Stimulated activated CD8-positive, alpha-beta memory T cell treated with anti-CD3 and anti-CD28 coated beads, Interleukin-7, amount 100 ng/mL, for 1 hour (primary cell): ENCODE data around the gene XYLT2.

Experiments used
- DNase-seq, 2 donors: peaks; one replicate each; pipeline ENCODE4 v3.0.0-alpha.2; 2020; ENCODE audit warnings: low read depth in 2 of 2

The XYLT2 gene

GRCh38 chr17:50363217-50364060 is 17.5 kb downstream of the XYLT2 start:
- no peak for DNase-seq

GRCh38 chr17:50364061-50364458 is 18.1 kb downstream of the XYLT2 start:
- no peak for DNase-seq

- DNase-seq = no peak
Measured at GRCh38 chr17:50364715-50365114, 18.8 kb downstream of the XYLT2 start.

- DNase-seq = no peak
Measured at GRCh38 chr17:50365165-50365564, 19.2 kb downstream of the XYLT2 start.

GRCh38 chr17:50365649-50366393 is 19.9 kb downstream of the XYLT2 start:
- no peak for DNase-seq

GRCh38 chr17:50367401-50367800 is 21.5 kb downstream of the XYLT2 start:
- no peak for DNase-seq

- no peak for DNase-seq
Measured at GRCh38 chr17:50370052-50370451, 24.1 kb downstream of the XYLT2 start.

DNA sequence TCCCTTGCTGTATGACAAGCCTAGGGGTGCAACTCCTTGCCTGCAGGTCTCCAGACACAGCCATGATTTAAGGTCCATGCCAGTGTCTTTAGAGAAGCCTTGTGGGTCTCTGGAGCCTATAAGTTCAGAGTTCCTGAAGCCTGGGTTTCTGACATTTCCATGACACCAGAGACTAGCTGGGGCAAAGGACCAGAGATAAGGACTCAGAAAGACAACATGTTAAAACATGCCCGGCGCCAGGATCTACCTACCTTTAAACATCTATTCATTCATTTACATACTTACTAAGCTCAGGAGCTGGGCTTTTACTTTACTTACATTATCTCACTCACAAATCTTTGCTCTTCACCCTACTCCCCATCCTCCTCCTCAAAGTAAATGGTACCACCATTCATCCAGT is 25.6 kb downstream of the XYLT2 start:
- no peak for DNase-seq

DNA sequence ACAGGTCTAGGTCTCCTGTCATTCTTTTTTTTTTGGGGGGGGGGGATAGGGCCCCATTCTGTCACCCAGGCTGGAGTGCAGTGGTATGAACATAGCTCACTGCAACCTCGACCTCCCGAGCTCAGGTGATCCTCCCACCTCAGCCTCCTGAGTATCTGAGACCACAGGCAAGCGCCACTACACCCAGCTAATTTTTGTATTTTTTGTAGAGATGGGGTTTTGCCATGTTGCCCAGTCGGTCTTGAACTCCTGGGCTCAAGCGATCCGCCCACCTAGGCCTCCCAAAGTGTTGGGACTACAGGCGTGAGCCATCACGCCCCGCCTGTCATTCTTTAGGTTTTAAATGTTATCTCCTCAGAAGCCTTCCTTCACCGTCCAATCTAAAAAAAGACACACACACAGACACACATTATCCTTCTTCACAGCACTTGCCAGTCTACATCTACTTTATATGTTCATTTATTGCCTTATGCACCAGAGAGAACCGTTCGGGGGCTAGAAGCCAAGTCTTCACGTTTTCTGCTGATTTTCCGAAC is 26.4 kb downstream of the XYLT2 start:
- DNase-seq = no peak

GRCh38 chr17:50372758-50373556 is 27.0 kb downstream of the XYLT2 start, which contains the start of the genes EME1 and MRPL27:
Gene EME1, plus strand, starts transcription at chr17:50373229. Its CDS starts 1,980 bp downstream, at chr17:50375209.
Gene MRPL27, minus strand, starts transcription at chr17:50373184. Its CDS starts 14 bp downstream, at chr17:50373170.
- peak; percentile 62 to 65 for DNase-seq

GRCh38 chr17:50373705-50374104 is 27.8 kb downstream of the XYLT2 start:
- no peak for DNase-seq

- DNase-seq = no peak
Measured at GRCh38 chr17:50375858-50376538, 30.1 kb downstream of the XYLT2 start.

GRCh38 chr17:50379351-50380132 is 33.6 kb downstream of the XYLT2 start:
- no peak for DNase-seq

- DNase-seq = no peak
Measured at GRCh38 chr17:50380369-50381259, 34.7 kb downstream of the XYLT2 start.

DNA sequence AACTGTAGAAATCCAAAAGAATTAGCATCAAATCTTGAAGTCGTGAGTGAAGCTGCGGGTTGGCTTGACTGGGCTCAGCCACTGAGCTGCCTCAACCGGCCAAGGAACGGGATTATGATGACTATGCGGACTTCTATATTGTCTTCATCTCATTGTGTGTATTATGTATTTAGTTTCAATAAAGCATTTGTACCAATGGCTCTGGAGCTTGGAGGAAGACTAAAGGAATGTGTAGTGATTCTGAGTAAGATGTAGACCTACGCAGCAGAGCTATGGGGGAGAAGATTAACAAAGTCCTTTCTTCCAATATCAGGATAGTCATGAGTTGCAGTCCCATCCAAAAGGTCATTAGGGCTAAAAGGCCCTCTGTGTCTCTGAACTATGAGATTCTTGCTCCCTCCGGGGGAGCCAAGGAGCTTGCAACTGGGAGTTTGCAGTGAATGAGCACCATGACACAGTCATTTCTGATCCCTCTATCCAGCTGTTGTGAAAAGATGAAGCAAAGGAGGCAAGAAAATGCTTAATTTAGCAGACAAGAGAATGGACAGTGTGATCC is 35.4 kb downstream of the XYLT2 start:
- DNase-seq = no peak

GRCh38 chr17:50381920-50382319 is 36.0 kb downstream of the XYLT2 start:
- DNase-seq = no peak

GRCh38 chr17:50382931-50383330 is 37.0 kb downstream of the XYLT2 start:
- no peak for DNase-seq

DNA sequence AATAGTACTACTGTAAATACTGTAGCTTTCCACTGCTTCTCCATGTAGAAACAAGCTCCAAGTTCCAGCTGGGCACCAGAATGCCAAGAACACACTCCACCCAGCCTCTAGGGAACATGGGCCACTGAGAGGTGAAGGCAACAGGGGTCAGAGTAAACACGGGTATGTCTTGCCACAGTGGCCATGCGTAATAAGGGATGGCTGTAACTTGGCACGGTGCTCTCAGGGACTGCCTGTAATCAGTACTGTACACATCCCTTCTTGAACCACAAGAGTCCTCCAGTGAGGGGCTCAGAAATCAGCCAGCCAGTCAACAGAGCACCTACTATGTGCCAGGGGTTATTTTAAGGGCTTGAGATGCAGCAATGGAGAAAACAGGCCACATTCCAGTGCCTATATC is 40.6 kb downstream of the XYLT2 start:
- no peak for DNase-seq

GRCh38 chr17:50388728-50389127 is 42.8 kb downstream of the XYLT2 start:
- no peak for DNase-seq
